DMS114 treated with DMSO at 0.1 percent for 48 hours (cell line): ENCODE results near the gene TBC1D2.

Experiments used
- DNase-seq: peaks from one replicate; lab custom pipeline; 2025; ENCODE audit not compliant: unreplicated experiment; lab: John Stamatoyannopoulos, UW

TBC1D2 gene

GRCh38 chr9:98219364-98219716, 36.1 kb downstream of the TBC1D2 start:
- DNase-seq = no peak

GRCh38 chr9:98218562-98219363, 36.7 kb downstream of the TBC1D2 start:
- no peak for DNase-seq

- DNase-seq = no peak
These were observed 38.2 kb downstream of the TBC1D2 start for GRCh38 chr9:98217255-98217654.

GRCh38 chr9:98216391-98216790, 39.1 kb downstream of the TBC1D2 start:
- DNase-seq = no peak

- DNase-seq = no peak
These were observed 39.6 kb downstream of the TBC1D2 start for GRCh38 chr9:98215821-98216220.

GRCh38 chr9:98215271-98215670, 40.2 kb downstream of the TBC1D2 start:
- no peak for DNase-seq

GRCh38 chr9:98214811-98215210, 40.6 kb downstream of the TBC1D2 start:
- DNase-seq = no peak

- no peak for DNase-seq
These were observed 44.2 kb downstream of the TBC1D2 start for GRCh38 chr9:98211260-98211659.

- DNase-seq = no peak
These were observed 45.0 kb downstream of the TBC1D2 start for GRCh38 chr9:98210435-98210834.

- DNase-seq = no peak
These were observed 45.9 kb downstream of the TBC1D2 start for GRCh38 chr9:98209530-98209929.

GRCh38 chr9:98208635-98209034, 46.8 kb downstream of the TBC1D2 start:
- DNase-seq = no peak

GRCh38 chr9:98207606-98208005, 47.8 kb downstream of the TBC1D2 start:
- DNase-seq = no peak

GRCh38 chr9:98206754-98207153, 48.7 kb downstream of the TBC1D2 start:
- no peak for DNase-seq

GRCh38 chr9:98204692-98205091, 50.8 kb downstream of the TBC1D2 start:
- DNase-seq = no peak

GRCh38 chr9:98203153-98203552, 52.3 kb downstream of the TBC1D2 start:
- DNase-seq = no peak

- DNase-seq = no peak
These were observed 53.2 kb downstream of the TBC1D2 start for GRCh38 chr9:98202252-98202651.

- no peak for DNase-seq
These were observed 53.7 kb downstream of the TBC1D2 start for GRCh38 chr9:98201749-98202148.

- DNase-seq = no peak
These were observed 54.3 kb downstream of the TBC1D2 start for GRCh38 chr9:98201102-98201501.

- no peak for DNase-seq
These were observed 55.9 kb downstream of the TBC1D2 start for GRCh38 chr9:98199388-98200033.

- DNase-seq = no peak
These were observed 59.8 kb downstream of the TBC1D2 start for GRCh38 chr9:98195671-98196070.

- no peak for DNase-seq
These were observed 62.0 kb downstream of the TBC1D2 start for GRCh38 chr9:98193336-98193944.
